Neutrophil (primary cell): ENCODE measurements around the gene REEP6.

Experiments used
- H3K27ac ChIP-seq: fragments of 200-600 bp; sonication (generic); 2 replicates; pipeline ENCODE4 v1.5.1; 2016; ENCODE audit warnings: mild to moderate bottlenecking, moderate library complexity
- H3K27me3 ChIP-seq: fragments of 200-600 bp; sonication (generic); 2 replicates; pipeline ENCODE4 v1.6.0; 2016; ENCODE audit warnings: mild to moderate bottlenecking
- H3K36me3 ChIP-seq: fragments of 200-600 bp; sonication (generic); 2 replicates; pipeline ENCODE4 v1.5.1; 2017
- H3K4me1 ChIP-seq, 2 experiments: fragments of 200-600 bp in 1 of 2; sonication (generic) in 1 of 2; 1 replicate in 1 of 2; 2 replicates in 1 of 2; pipeline versions ENCODE4 v1.5.1 to v1.6.1; 2013 to 2016; ENCODE audit warnings: low read depth in 1 of 2, low read length in 1 of 2, mild to moderate bottlenecking in 1 of 2, moderate library complexity in 1 of 2; ENCODE audit not compliant: control insufficient read depth in 1 of 2, insufficient read depth in 1 of 2
- H3K4me3 ChIP-seq, 2 experiments: fragments of 200-600 bp in 1 of 2; sonication (generic) in 1 of 2; 1 replicate in 1 of 2; 2 replicates in 1 of 2; pipeline ENCODE4 v1.5.1; 2013 to 2016; ENCODE audit warnings: low read depth in 1 of 2, low read length in 1 of 2, mild to moderate bottlenecking in 1 of 2, moderate library complexity in 1 of 2
- H3K9me3 ChIP-seq: fragments of 200-600 bp; sonication (generic); 2 replicates; pipeline ENCODE4 v1.5.1; 2016
- TF ChIP-seq, protein P1 (sequence below): fragments of 200-600 bp; sonication (generic); IDR thresholded peaks from 2 replicates; pipeline ENCODE4 v1.5.1; 2016; ENCODE audit warnings: antibody characterized with exemption

REEP6 gene

DNA sequence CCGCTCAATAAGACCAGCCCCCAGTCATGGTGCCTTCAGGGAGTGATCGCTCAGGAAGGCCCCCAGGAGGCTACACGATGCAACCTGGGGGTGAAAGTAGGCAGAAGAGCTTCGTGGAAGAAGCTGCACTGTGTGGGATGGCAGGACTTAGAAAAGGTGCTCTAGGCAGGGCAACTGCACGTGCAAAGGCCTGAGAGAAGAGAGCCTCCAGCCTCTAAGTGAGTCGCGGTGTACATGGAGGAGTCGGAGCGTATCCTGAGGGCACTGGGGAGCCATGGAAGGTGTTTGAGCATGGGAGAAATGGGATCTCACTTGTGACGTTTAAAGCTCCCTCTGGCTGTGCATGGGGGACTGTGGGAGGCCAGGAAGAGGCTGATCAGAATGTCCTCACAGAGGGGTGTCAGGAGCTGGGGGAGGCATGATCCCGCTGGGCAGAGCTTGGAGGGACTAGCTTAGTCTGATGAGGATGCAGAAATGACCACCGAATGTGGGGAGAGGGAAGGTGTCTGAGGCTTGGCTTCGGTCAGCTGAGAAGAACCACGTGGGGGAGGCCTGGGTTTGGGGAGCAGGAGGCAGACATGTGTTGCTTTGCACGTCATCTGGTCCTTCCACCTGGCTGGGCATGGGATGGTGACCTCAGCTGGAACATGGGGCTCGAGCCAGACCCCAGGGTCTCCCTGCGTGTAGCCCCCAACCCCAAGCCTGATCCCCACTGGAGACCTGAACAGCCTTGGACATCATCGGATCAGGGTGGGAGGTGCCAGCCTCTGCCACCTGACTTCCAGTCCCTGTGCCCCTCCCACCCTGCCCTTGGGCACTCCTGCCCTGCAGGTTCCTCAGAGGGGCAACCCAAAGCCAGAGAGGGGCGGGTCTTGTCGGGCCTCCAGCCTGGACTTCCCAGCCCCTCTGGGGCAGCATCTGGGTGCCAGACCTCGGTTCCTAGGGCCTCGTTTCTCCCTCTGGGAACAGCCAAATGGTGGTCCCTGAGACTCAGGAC lies 39.9 kb upstream of the REEP6 start:
- TF ChIP-seq, protein P1, sequence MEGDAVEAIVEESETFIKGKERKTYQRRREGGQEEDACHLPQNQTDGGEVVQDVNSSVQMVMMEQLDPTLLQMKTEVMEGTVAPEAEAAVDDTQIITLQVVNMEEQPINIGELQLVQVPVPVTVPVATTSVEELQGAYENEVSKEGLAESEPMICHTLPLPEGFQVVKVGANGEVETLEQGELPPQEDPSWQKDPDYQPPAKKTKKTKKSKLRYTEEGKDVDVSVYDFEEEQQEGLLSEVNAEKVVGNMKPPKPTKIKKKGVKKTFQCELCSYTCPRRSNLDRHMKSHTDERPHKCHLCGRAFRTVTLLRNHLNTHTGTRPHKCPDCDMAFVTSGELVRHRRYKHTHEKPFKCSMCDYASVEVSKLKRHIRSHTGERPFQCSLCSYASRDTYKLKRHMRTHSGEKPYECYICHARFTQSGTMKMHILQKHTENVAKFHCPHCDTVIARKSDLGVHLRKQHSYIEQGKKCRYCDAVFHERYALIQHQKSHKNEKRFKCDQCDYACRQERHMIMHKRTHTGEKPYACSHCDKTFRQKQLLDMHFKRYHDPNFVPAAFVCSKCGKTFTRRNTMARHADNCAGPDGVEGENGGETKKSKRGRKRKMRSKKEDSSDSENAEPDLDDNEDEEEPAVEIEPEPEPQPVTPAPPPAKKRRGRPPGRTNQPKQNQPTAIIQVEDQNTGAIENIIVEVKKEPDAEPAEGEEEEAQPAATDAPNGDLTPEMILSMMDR, result no peak
- H3K4me1 ChIP-seq, result peaks cover 4 to 13% of the 10 kb centered on the region in 2 experiments
- peaks cover 100% of the 10 kb centered on the region for H3K27me3 ChIP-seq
- no peak overlapping the region for H3K27ac ChIP-seq
- H3K4me3 ChIP-seq, result no peak overlapping the region
- no peaks in the 10 kb centered on the region for H3K9me3 ChIP-seq
- H3K36me3 ChIP-seq, result no peaks in the 10 kb centered on the region

DNA sequence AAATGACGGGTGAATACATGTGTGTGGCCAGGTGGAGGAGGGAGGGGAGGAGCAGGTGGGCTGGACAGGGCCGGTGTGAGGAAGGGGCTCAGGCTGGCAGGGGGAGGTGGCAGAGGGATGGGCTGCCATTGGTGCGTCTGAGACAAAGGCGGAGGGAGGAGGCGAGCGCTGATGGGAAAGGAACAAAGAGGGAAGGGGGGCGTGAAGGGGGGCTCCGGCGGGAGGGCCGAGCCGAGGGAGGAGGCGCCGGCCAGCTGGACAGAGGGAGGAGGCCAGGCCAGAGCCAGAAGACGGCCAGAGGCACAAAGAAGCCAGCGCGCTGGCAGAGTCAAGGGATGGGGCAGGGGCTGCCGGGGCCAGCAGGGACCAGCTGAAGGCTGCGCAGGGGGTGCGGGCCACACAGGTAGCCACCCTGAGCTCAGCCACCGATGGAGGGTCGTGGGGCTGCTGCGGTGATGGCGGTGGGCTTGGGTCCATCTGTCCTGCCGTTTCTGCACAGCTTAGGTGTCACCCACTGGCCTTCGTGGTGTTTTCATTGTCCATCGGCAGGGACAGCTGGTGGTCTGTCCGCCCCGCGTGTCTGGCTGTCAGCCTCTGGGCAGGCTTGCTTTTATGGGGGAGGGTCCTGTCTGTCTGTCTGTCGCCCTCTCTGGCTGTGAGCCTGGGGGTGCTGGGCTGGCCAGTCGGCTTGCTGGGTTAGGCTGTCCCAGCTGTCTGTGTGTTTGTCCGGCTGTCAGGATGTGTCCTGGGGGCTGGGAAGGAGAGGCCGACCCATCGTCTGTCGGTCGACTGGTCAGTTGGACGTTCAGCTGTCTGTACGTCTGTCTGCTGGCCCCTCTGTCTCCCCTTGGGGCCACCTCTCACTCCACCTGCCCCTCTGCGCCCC lies 38.8 kb upstream of the REEP6 start:
- peaks cover 100% of the 10 kb centered on the region for H3K27me3 ChIP-seq
- H3K36me3 ChIP-seq, result no peaks in the 10 kb centered on the region
- H3K4me1 ChIP-seq, result peaks cover 4 to 7% of the 10 kb centered on the region in 2 experiments
- H3K9me3 ChIP-seq, result no peaks in the 10 kb centered on the region
- TF ChIP-seq, protein P1, result no peak
- no peak overlapping the region for H3K27ac ChIP-seq
- no peak overlapping the region for H3K4me3 ChIP-seq

DNA sequence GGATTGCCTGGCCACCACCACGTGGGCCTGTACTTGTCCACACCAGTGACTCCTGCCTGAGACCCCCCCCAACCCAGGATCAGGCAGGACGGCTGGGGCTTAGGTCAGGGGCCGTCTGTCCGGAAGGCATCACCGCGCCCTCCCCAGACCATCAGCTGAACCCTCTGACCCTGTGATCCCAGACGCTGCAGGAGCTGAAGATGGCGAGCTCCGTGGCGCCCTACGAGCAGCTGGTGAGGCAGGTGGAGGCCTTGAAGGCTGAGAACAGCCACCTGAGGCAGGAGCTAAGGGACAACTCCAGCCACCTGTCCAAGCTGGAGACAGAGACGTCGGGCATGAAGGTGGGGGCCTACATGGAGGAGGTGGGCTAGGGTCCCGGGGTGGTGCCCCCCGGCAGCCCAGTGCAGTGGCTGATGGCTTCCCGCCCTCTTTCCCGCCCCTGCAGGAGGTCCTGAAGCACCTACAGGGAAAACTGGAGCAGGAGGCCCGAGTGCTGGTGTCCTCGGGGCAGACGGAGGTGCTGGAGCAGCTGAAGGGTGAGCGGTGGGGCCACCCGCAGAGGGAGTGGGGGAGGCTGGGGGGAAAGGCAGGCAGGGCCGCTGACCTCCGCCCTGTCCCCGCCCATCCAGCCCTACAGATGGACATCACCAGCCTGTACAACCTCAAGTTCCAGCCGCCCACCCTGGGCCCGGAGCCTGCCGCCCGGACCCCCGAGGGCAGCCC lies 38.0 kb upstream of the REEP6 start:
- H3K4me1 ChIP-seq, result peaks cover 4 to 7% of the 10 kb centered on the region in 2 experiments
- H3K27ac ChIP-seq, result no peak overlapping the region
- H3K9me3 ChIP-seq, result no peaks in the 10 kb centered on the region
- H3K4me3 ChIP-seq, result no peak overlapping the region
- no peaks in the 10 kb centered on the region for H3K36me3 ChIP-seq
- H3K27me3 ChIP-seq, result peaks cover 100% of the 10 kb centered on the region
- TF ChIP-seq, protein P1, result no peak

DNA sequence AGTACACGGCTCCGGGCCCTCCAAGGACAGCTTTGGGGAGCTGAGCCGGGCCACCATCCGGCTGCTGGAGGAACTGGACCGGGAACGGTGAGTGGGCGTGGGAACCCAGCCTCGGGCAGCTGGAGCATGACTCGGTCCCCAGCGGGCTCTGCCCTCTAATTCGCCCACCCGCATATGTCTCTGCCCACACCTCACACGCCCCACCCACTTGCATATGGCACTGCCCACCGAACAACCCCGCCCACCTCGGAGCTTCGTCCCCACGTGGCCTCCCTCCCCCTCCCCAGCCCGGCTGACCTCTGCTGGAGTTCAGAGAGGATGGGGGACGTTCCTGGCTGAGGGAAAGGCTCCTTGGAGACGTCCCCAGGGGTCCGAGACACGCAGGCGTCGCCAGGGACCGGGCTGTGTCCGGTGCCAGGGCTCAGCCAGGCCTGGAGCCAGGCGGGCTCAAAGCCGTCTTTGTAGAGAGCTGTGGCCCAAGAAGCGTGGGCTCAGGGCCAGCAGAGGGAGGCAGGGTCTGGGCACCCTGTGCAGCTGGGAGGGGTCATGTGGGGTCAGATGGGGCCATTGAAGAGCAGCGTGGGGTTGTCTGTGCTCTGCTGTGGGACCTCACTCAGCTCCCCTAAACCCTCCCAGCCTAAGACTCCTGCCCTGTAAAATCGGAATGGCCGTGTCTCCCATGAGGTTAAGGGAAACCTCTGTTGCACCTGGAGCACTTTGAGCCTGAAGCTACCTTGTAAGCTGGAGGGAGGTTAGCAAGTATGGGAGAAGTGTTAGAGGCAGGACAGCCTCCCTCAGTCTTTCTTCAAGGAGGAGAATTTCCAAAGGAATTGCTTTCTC lies 37.2 kb upstream of the REEP6 start:
- peaks cover 4 to 7% of the 10 kb centered on the region in 2 experiments for H3K4me1 ChIP-seq
- peaks cover 100% of the 10 kb centered on the region for H3K27me3 ChIP-seq
- no peak overlapping the region for H3K4me3 ChIP-seq
- no peak overlapping the region for H3K27ac ChIP-seq
- H3K36me3 ChIP-seq, result no peaks in the 10 kb centered on the region
- TF ChIP-seq, protein P1, result no peak
- no peaks in the 10 kb centered on the region for H3K9me3 ChIP-seq
